Neural cell (in vitro differentiated cells): ENCODE measurements around the gene PODN. TPM values are rescaled to one million over a fixed set of nuclear protein-coding genes. Genes with fewer than 3 reads are reported as not detected.

Source experiments
- H2AFZ ChIP-seq: fragments of 200-600, 300-800 bp; sonication (generic), shearing (Covaris generic); 2 replicates; pipeline ENCODE4 v1.6.0; 2014; ENCODE audit warnings: low read depth, mild to moderate bottlenecking, antibody characterized with exemption, low read length, moderate library complexity
- H3F3A ChIP-seq: fragments of 200-600 bp; shearing (Covaris generic); 2 replicates; pipeline ENCODE4 v1.6.1; 2016; ENCODE audit warnings: mild to moderate bottlenecking, moderate library complexity, mixed read lengths, antibody characterized with exemption, low read length; ENCODE audit not compliant: insufficient read depth, poor library complexity, severe bottlenecking
- H3K27ac ChIP-seq: fragments of 200-600, 300-800 bp; sonication (generic), shearing (Covaris generic); 2 replicates; pipeline ENCODE4 v1.5.1; 2014; ENCODE audit warnings: mild to moderate bottlenecking, low read length, moderate library complexity
- H3K27me3 ChIP-seq: fragments of 300-800, 200-600 bp; sonication (generic), shearing (Covaris generic); 2 replicates; pipeline ENCODE4 v1.6.0; 2014; ENCODE audit warnings: mild to moderate bottlenecking, low read depth, low read length, moderate library complexity; ENCODE audit not compliant: insufficient read depth
- H3K36me3 ChIP-seq: fragments of 300-800, 200-600 bp; sonication (generic), shearing (Covaris generic); 2 replicates; pipeline ENCODE4 v1.5.1; 2014; ENCODE audit warnings: mild to moderate bottlenecking, antibody characterized with exemption, low read length, moderate library complexity; ENCODE audit not compliant: insufficient read depth
- H3K4me2 ChIP-seq: fragments of 300-800, 200-600 bp; sonication (generic), shearing (Covaris generic); 2 replicates; pipeline ENCODE4 v1.6.0; 2014; ENCODE audit warnings: mild to moderate bottlenecking, low read length
- H3K4me3 ChIP-seq: fragments of 300-800, 200-600 bp; sonication (generic), shearing (Covaris generic); 2 replicates; pipeline ENCODE4 v1.5.1; 2014; ENCODE audit warnings: mild to moderate bottlenecking, low read length, moderate library complexity
- H3K79me2 ChIP-seq: fragments of 200-600 bp; shearing (Covaris generic); replicated peaks from 2 replicates; pipeline ENCODE4 v1.6.0; 2014; ENCODE audit warnings: mild to moderate bottlenecking, low read length, moderate library complexity; ENCODE audit not compliant: insufficient read depth
- H3K9ac ChIP-seq: fragments of 300-800, 200-600 bp; sonication (generic), shearing (Covaris generic); 2 replicates; pipeline ENCODE4 v1.6.1; 2016; ENCODE audit warnings: mild to moderate bottlenecking, low read length, mixed read lengths
- H3K9me2 ChIP-seq: fragments of 200-600 bp; shearing (Covaris generic); 2 replicates; pipeline ENCODE4 v1.6.1; 2016; ENCODE audit warnings: mild to moderate bottlenecking, low read length, mixed read lengths; ENCODE audit not compliant: insufficient read depth
- H3K9me3 ChIP-seq: fragments of 200-600, 300-800 bp; sonication (generic), shearing (Covaris generic); 2 replicates; pipeline ENCODE4 v1.6.1; 2016; ENCODE audit warnings: mild to moderate bottlenecking, mixed run types, low read length, moderate library complexity, mixed read lengths
- H4K20me1 ChIP-seq: fragments of 200-600 bp; shearing (Covaris generic); 2 replicates; pipeline ENCODE4 v1.6.1; 2016; ENCODE audit warnings: mild to moderate bottlenecking, mixed run types; ENCODE audit not compliant: insufficient read depth
- CTCF ChIP-seq: fragments of 450-650 bp; IDR thresholded peaks from 2 replicates; pipeline ENCODE4 v1.5.1; 2014; ENCODE audit warnings: antibody characterized with exemption, mild to moderate bottlenecking, moderate library complexity; ENCODE audit not compliant: poor library complexity, severe bottlenecking
- EZH2 ChIP-seq: fragments of 200-600, 300-800 bp; shearing (Covaris generic), sonication (generic); IDR thresholded peaks from 2 replicates; pipeline ENCODE4 v1.6.1; 2014; ENCODE audit warnings: antibody characterized with exemption, low read length, borderline replicate concordance, mild to moderate bottlenecking; ENCODE audit not compliant: insufficient read depth, poor library complexity, severe bottlenecking
- POLR2AphosphoS5 ChIP-seq: IDR thresholded peaks from 2 replicates; pipeline ENCODE4 v1.6.1; 2012
- RAD21 ChIP-seq: fragments of 450-650 bp; conservative IDR thresholded peaks from 2 replicates; pipeline ENCODE4 v1.6.1; 2014; ENCODE audit warnings: antibody characterized with exemption, mild to moderate bottlenecking, moderate library complexity
- REST ChIP-seq: IDR thresholded peaks from 2 replicates; pipeline ENCODE4 v1.6.1; 2012; ENCODE audit warnings: borderline replicate concordance
- SMC3 ChIP-seq: fragments of 450-650 bp; conservative IDR thresholded peaks from 2 replicates; pipeline ENCODE4 v1.6.1; 2014; ENCODE audit warnings: antibody characterized with exemption, mild to moderate bottlenecking, moderate library complexity; ENCODE audit not compliant: poor library complexity
- TAF1 ChIP-seq: IDR thresholded peaks from 2 replicates; pipeline ENCODE4 v1.6.1; 2012; ENCODE audit warnings: low read depth
- polyA plus RNA-seq: library from polyadenylated mRNA; depleted of rRNA; stranded (reverse); fragments of >200 nt; gene quantifications from 2 replicates; pipeline ENCODE4 v1.2.3, GENCODE V29; 2014

PODN gene
- polyA plus RNA-seq, 1 donor from 2014 or later: 0.07 TPM

- no peak overlapping the region for H3K4me2 ChIP-seq
- no peaks in the 10 kb centered on the region for H3K9me3 ChIP-seq
- H3K9me2 ChIP-seq: no peaks in the 10 kb centered on the region
- H3K36me3 ChIP-seq: no peaks in the 10 kb centered on the region
- no peaks in the 10 kb centered on the region for H3K27me3 ChIP-seq
- TF ChIP-seq POLR2AphosphoS5: no peak
- no peak for TF ChIP-seq RAD21
- TF ChIP-seq CTCF: no peak
- TF ChIP-seq REST: no peak
- TF ChIP-seq TAF1: no peak
- TF ChIP-seq EZH2: no peak
- TF ChIP-seq SMC3: no peak
- H3K4me3 ChIP-seq: no peak overlapping the region
- no peaks in the 10 kb centered on the region for H4K20me1 ChIP-seq
- H3K27ac ChIP-seq: no peak overlapping the region
- H3K9ac ChIP-seq: no peak overlapping the region
- H3K79me2 ChIP-seq: no peaks in the 10 kb centered on the region
- no peaks in the 10 kb centered on the region for H3F3A ChIP-seq
- H2AFZ ChIP-seq: no peak overlapping the region
These were observed 49.1 kb downstream of the PODN start for GRCh38 chr1:53111073-53111556.

GRCh38 chr1:53111693-53112092 lies 49.7 kb downstream of the PODN start:
- H2AFZ ChIP-seq: no peak overlapping the region
- H3K9me2 ChIP-seq: no peaks in the 10 kb centered on the region
- no peak overlapping the region for H3K4me2 ChIP-seq
- no peaks in the 10 kb centered on the region for H3K9me3 ChIP-seq
- H3K4me3 ChIP-seq: no peak overlapping the region
- H3K27ac ChIP-seq: no peak overlapping the region
- no peaks in the 10 kb centered on the region for H3F3A ChIP-seq
- no peaks in the 10 kb centered on the region for H3K27me3 ChIP-seq
- no peak overlapping the region for H3K9ac ChIP-seq
- H3K36me3 ChIP-seq: no peaks in the 10 kb centered on the region
- H4K20me1 ChIP-seq: no peaks in the 10 kb centered on the region
- TF ChIP-seq POLR2AphosphoS5 (no peak), CTCF (no peak), RAD21 (no peak)
- H3K79me2 ChIP-seq: no peaks in the 10 kb centered on the region
